ENCODE results near the gene CHDH.
A peak's percentile ranks its signal among the peaks of the same experiment; 100 is the strongest.

Gene CHDH

GRCh38 chr3:53826048-53826447, 20.2 kb downstream of the CHDH start:
- DNase-seq (ENCODE audit: low read depth) = no peak
- no peak overlapping the region for H3K4me3 ChIP-seq (ENCODE audit: low read depth, low read length)
- TF ChIP-seq CTCF (IDR thresholded peaks at IDR 0.05; ENCODE audit: insufficient read depth, low read depth, low read length, missing control alignments) = no peak

GRCh38 chr3:53824795-53825194, 21.4 kb downstream of the CHDH start:
- no peak overlapping the region for H3K4me3 ChIP-seq (ENCODE audit: low read depth, low read length)
- no peak for DNase-seq (ENCODE audit: low read depth)
- no peak for TF ChIP-seq CTCF (IDR thresholded peaks at IDR 0.05; ENCODE audit: insufficient read depth, low read depth, low read length, missing control alignments)

- DNase-seq (ENCODE audit: low read depth) = no peak
- no peak overlapping the region for H3K4me3 ChIP-seq (ENCODE audit: low read depth, low read length)
- TF ChIP-seq CTCF (IDR thresholded peaks at IDR 0.05; ENCODE audit: insufficient read depth, low read depth, low read length, missing control alignments) = no peak
These were observed 22.1 kb downstream of the CHDH start for GRCh38 chr3:53823956-53824657.

GRCh38 chr3:53823026-53823955, 22.9 kb downstream of the CHDH start:
- DNase-seq (ENCODE audit: low read depth) = no peak

GRCh38 chr3:53822331-53822741, 23.9 kb downstream of the CHDH start:
- no peak overlapping the region for H3K4me3 ChIP-seq (ENCODE audit: low read depth, low read length)
- DNase-seq (ENCODE audit: low read depth) = no peak
- TF ChIP-seq CTCF (IDR thresholded peaks at IDR 0.05; ENCODE audit: insufficient read depth, low read depth, low read length, missing control alignments) = no peak

More at GRCh38 chr3:53823026-53823955, 22.9 kb downstream of the CHDH start:
- no peak overlapping the region for H3K4me3 ChIP-seq (ENCODE audit: low read depth, low read length)
- TF ChIP-seq CTCF (IDR thresholded peaks at IDR 0.05; ENCODE audit: insufficient read depth, low read depth, low read length, missing control alignments) = no peak

GRCh38 chr3:53821631-53822121, 24.5 kb downstream of the CHDH start:
- no peak for TF ChIP-seq CTCF (IDR thresholded peaks at IDR 0.05; ENCODE audit: insufficient read depth, low read depth, low read length, missing control alignments)
- H3K4me3 ChIP-seq (ENCODE audit: low read depth, low read length) = no peak overlapping the region
- DNase-seq (ENCODE audit: low read depth) = peak; percentile 36

All from GM12865 (cell line).